Motor neuron (in vitro differentiated cells): ENCODE measurements around the gene TERT. TPM values are rescaled to one million over a fixed set of nuclear protein-coding genes. Genes with fewer than 3 reads are reported as not detected.
A peak's percentile ranks its signal among the peaks of the same experiment; 100 is the strongest.
"Not testable (repeated sequence)": the region's sequence is repeated elsewhere in the genome, so short reads cannot be mapped to it uniquely, and the experiment has no call there.

Experiments used
- ATAC-seq, 8 experiments: fragments of 200-7000 bp; cut with Tn5 transposase; replicated peaks in 6 of 8; 2 replicates each; pipeline ENCODE4 v1.8.0; 2021; ENCODE audit warnings: mild to moderate bottlenecking in 8 of 8, moderate library complexity in 8 of 8
- H3K27ac ChIP-seq, 2 donors: fragments of 250-450 bp; sonication (Bioruptor Pico); 2 replicates each; pipeline ENCODE4 v1.9.0; 2021; ENCODE audit warnings: antibody characterized with exemption in 2 of 2, mild to moderate bottlenecking in 2 of 2, moderate library complexity in 1 of 2
- H3K4me1 ChIP-seq, 2 donors: fragments of 250-450 bp; sonication (Bioruptor Pico); replicated peaks in 1 of 2; 2 replicates each; pipeline ENCODE4 v1.6.1; 2021; ENCODE audit warnings: antibody characterized with exemption in 2 of 2, mild to moderate bottlenecking in 2 of 2, moderate library complexity in 1 of 2
- H3K4me3 ChIP-seq, 5 donors: fragments of 250-450 bp; sonication (Bioruptor Pico); 2 replicates each; pipeline ENCODE4 v1.9.0; 2021; ENCODE audit warnings: antibody characterized with exemption in 5 of 5, mild to moderate bottlenecking in 5 of 5, moderate library complexity in 4 of 5
- WGBS, 10 experiments: fragments of 450-650 bp; shearing (Covaris generic); methylation state at CpG; one replicate each; pipeline ENCODE4 v1.0.0; 2022; 5-methylcytosine and 5-hydroxymethylcytosine counted together
- in situ Hi-C, 9 experiments: fragments of 400-800 bp; cut with MboI; loops; one replicate each; pipeline ENCODE4 v1.15.0; 2021; ENCODE audit warnings: low sequenced_read_pairs in 9 of 9, low pct_unique_long_range_greater_than_20kb in 2 of 9; ENCODE audit not compliant: unreplicated experiment in 9 of 9
- total RNA-seq, 8 experiments: library from RNA; unstranded; fragments of 300-600 nt; gene quantifications; 2 replicates each; pipeline versions ENCODE4 v1.2.3 to v1.2.4, GENCODE V29; 2022

TERT gene
- total RNA-seq, 8 experiments from 2014 or later = 0.05 to 6.3 (median 0.38) TPM; not detected in 1

DNA sequence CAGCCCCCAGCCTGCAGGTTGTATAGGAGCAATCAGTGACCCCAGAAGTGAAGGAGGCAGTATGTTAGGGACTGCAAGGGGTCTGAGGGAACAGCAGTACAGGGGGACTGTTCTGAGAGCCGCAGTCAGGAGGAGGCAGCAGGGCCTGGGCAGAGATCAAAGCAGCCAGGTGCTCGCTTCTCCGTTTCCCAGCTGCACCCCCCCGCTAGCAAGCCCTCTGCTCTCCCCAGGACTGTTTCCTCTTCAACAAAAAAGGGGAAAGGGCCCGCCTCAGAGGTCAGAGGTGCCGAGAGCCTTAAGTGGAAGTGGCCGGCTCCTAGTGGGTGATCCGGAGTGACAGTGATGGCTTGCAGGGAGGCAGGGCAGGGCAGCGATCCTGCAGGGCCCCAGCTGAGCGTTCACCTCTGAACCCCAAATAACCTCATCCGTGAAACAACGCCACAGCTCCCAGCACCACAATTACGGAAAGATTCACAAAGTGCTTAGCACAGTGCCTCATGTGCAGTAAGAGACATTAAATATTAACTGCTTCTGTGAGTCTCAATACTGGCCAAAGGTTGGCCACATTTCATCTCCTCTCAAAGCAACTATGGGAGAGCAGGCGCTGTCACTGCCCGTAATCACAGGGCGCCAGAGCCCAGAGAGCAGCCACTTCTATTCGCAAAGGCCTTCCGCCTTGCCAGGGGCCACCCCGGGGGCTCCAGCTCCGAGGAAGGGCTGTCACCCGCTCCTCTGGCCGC is 42.1 kb upstream of the TERT start:
- H3K4me1 ChIP-seq = no peaks in the 10 kb centered on the region
- in situ Hi-C loops = no loop called here
- H3K4me3 ChIP-seq = no peak overlapping the region
- peak in 1 of 8 experiments; percentile 60 for ATAC-seq
- WGBS, 10 experiments = 48 to 98% (median 88%) methylated on average over 2 to 15 of the region's 22 CpGs; no CpG with 5 or more reads in 2 of the 10 experiments
- H3K27ac ChIP-seq = peak overlapping the region in 1 of 2 donors; percentile 41

DNA sequence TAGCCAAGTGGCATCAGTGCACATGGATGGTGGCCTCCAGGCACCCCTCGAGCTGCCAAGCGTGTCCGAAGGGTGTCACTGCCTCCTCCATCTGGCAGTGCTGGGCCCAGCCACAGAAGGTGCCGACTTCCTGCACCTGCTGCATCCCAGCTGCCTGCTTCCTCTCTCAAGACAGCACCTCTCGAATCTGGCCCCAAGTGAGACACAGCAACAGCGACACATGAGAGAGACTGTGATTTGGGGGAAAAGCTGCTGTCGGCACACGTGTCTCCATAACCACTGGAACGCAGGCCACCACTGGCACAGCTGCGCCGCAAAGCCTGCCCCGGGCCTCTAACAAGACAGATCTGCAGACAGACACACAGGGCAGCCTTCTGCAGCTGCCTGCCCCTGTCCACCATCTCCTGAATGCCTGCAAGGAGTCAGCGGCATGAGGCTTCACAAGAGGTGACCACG is 41.3 kb upstream of the TERT start:
- in situ Hi-C loops = no loop called here
- H3K4me1 ChIP-seq = no peaks in the 10 kb centered on the region
- WGBS, 10 experiments = 87 to 100% (median 100%) methylated on average over 1 to 5 of the region's 14 CpGs; no CpG with 5 or more reads in 3 of the 10 experiments
- ATAC-seq = no peak
- H3K4me3 ChIP-seq = no peak overlapping the region
- H3K27ac ChIP-seq = no peak overlapping the region

DNA sequence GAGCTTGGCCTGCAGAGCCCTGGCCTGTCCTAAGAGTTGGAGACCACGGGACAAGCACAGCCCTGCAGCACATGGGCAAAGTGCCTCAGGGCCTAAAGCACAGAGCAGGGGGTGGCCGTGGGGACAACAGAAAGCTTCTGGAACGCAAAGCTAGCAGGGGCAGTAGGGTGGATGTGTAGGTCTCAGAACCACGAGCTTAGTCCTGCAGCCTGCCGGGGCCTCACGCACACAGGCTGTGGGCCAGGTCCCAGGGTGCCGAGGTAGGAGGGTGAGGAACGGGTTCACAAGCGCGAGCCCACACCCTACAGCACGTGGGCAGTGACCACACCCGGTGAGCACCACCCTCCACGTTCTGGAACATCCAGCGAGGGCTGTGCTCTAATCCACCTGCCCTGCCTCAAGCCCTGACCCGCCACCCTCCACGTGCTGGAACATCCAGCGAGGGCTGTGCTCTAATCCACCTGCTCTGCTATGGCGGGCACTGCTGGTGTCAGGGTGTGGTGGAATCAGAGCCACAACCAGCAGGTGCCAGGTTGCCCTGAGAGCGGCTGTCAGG is 40.8 kb upstream of the TERT start:
- H3K4me3 ChIP-seq = no peak overlapping the region
- 80 to 100% (median 87%) methylated on average over 1 to 4 of the region's 19 CpGs; no CpG with 5 or more reads in 3 of the 10 experiments for WGBS, 10 experiments
- no peak overlapping the region for H3K27ac ChIP-seq
- H3K4me1 ChIP-seq = no peaks in the 10 kb centered on the region
- in situ Hi-C loops = no loop called here
- peak in 1 of 8 experiments; percentile 63 for ATAC-seq

DNA sequence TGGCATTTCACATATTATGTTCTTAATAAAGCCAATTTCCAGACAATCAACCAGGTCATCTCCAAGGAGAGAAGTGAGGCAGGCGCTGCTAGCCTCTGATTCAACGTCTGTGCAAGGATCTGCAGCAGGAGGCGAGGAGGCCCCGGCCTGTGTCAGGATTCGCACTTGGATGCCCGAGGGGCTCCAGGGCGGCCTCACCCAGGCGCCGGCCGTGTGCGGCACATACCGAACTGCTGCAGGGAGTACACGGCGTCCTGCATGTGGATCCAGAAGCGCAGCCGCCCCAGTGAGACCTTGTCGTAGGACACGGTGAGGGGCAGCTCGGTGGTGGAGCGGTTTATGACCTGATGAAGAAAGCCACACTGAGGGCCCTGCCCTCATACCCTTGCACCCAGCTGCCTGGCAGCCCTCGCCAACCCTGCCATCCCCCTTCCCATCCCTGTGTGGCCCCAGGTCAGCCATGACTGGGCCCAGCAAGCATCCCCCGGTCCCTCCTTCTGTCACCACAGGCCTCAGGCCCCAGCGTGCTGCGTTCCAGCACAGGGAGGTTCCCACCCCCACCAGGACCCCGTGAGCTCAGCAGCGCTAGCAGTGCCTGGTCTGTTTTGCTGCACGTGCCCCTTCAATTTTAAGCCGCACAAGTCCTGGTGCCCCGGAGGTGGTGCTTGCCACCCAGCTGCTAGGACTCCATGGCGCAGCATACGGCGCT is 40.1 kb upstream of the TERT start:
- no peaks in the 10 kb centered on the region for H3K4me1 ChIP-seq
- in situ Hi-C loops = no loop called here
- ATAC-seq = no peak
- no peak overlapping the region for H3K27ac ChIP-seq
- H3K4me3 ChIP-seq = no peak overlapping the region
- WGBS, 10 experiments = 90 to 100% (median 95%) methylated on average over 1 to 10 of the region's 32 CpGs; no CpG with 5 or more reads in 3 of the 10 experiments

DNA sequence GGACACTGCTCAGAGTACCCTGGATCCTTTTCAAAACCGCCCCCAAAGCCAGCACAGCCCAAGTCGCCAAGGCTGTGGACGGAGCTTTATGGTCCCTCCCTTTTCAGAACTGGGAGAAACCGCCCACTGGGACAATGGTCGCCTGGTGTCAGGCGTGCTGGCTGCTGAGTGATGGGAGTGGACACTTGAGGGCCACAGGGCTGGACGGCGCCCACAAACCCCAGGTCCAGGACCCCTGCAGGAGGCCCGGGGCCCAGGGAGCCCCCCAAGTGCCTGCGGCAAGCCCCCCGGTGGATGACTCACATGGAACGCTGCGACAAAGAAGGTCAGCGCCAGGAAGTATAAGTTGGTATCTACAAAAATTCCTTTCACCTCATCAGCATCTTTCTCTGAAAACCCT is 39.1 kb upstream of the TERT start:
- in situ Hi-C loops = no loop called here
- ATAC-seq = no peak
- H3K4me1 ChIP-seq = no peaks in the 10 kb centered on the region
- WGBS, 10 experiments = 88 to 100% (median 100%) methylated on average over 1 to 10 of the region's 14 CpGs; no CpG with 5 or more reads in 3 of the 10 experiments
- no peak overlapping the region for H3K27ac ChIP-seq
- no peak overlapping the region for H3K4me3 ChIP-seq

DNA sequence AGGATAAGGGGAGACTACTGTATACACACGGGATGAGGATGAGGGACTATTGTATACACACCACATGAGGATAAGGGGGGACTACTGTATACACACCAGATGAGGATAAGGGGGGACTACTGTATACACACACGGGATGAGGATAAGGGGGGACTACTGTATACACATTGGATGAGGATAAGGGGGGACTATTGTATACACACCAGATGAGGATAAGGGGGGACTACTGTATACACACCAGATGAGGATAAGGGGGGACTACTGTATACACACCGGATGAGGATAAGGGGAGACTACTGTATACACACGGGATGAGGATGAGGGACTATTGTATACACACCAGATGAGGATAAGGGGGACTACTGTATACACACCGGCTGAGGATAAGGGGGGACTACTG is 38.4 kb upstream of the TERT start:
- H3K4me3 ChIP-seq, H3K4me1 ChIP-seq, ATAC-seq, H3K27ac ChIP-seq, in situ Hi-C loops: not testable (repeated sequence)
- 67 to 94% (median 85%) methylated on average over 2 to 4 of the region's 5 CpGs; no CpG with 5 or more reads in 1 of the 10 experiments for WGBS, 10 experiments

DNA sequence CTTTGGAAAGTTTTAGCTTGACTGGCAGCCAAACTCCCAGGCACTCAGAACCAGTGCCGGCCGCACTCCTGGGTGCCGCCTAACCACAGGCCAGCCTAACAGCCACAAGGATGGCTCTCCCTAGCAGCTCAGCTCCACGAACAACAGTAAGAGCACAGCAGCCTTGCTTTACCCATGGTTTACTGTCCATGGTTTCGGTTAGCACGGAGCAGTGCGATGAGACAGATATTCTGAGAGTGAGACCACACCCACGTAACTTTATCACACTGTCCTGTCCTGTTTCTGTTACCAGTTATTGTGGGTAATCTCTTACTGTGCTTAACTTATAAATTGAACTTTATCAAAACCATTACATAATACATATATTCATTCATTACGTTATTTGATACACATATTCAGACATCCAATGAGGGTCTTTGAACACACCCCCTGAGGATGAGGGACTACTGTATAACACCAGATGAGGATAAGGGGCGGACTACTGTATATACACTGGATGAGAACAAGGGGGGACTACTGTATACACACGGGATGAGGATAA is 37.7 kb upstream of the TERT start:
- no peaks in the 10 kb centered on the region for H3K4me1 ChIP-seq
- in situ Hi-C loops = no loop called here
- no peak overlapping the region for H3K27ac ChIP-seq
- H3K4me3 ChIP-seq = no peak overlapping the region
- peak in 4 of 8 experiments; percentile 9 to 58 (median 22) for ATAC-seq
- WGBS, 10 experiments = 40 to 100% (median 83%) methylated on average over 1 to 9 of the region's 11 CpGs; no CpG with 5 or more reads in 2 of the 10 experiments

DNA sequence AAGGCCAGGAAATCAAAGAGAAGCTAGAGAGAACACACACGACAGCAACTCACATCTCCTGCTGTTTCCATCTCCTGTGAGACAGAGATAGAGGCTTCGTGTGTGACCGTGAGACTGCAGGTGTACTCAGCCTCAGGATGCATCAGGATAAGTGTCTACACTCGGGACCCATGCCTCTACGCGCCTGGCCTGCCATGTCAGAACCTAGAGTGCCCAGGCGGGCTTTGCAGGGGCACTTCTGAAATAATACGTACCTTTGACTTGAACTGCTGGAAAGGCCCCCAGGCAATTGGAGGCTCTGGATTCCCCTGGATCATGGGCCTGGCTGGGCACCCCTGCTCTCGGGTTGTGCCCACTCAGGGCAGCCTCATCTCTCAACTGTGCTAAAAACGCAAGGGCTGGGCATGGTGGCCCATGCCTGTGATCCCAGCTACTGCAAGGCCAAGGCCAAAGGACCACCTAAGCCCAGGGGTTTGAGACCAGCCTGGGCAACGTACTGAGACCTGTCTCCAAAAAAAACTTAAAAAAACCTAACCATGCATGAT is 37.1 kb upstream of the TERT start:
- in situ Hi-C loops = no loop called here
- ATAC-seq = no peak

DNA sequence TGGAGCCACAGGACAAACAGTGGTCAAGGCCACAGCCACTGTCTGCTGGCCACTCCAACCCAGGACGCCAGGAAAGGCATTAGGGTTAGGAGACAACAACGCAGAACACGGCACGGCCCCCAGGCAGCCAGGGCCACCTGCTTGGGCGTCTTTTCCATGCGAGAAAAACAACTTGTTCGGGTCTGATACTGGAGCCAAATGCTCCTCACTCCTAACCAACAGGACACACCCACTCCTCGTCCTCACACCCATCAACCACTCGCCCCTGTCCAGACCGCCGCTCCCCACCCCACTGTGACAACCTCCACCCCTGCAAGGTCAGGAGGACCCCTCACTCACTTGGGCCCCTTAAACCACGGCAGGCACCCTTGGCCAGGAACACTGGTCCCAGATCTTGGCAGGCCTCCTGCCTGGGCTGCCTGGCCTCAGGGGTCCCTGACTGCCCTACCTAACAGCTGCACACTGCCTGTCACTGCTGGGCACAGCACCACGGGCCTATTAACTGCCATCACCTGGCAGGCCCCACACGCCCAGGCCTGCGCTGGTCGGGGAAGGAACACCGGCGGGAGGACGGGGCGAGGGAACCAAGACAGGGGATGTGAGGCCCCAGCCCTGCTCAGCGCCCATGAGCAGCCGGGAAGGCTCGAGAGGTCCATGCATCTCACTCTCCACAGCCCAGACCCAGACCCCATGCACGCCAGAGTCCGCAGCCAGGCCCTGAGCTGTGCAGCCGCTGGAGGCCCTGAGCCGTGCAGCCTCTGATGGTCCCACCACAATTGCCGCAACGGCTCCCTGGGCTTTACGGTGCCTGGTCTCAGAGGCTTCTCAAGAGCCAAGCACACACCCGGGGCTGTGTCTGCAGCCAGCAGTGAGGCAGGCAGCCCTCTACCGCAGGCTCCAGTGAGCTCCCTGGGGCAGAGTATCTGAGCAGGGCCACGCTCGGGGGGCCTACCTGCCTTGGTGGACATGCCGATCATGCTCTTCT is 36.3 kb upstream of the TERT start:
- H3K27ac ChIP-seq = no peak overlapping the region
- no peak overlapping the region for H3K4me3 ChIP-seq
- 91 to 97% (median 93%) methylated on average over 2 to 10 of the region's 35 CpGs; no CpG with 5 or more reads in 6 of the 10 experiments for WGBS, 10 experiments
- H3K4me1 ChIP-seq = no peaks in the 10 kb centered on the region
- in situ Hi-C loops = no loop called here
- ATAC-seq = no peak

More for the DNA sequence above, 37.1 kb upstream of the TERT start:
- Histone ChIP-seq H3K4me1 (no peaks in the 10 kb centered on the region), H3K27ac (no peak overlapping the region), H3K4me3 (no peak overlapping the region)
- 80 to 100% (median 93%) methylated on average over 1 to 7 of the region's 11 CpGs; no CpG with 5 or more reads in 4 of the 10 experiments for WGBS, 10 experiments

DNA sequence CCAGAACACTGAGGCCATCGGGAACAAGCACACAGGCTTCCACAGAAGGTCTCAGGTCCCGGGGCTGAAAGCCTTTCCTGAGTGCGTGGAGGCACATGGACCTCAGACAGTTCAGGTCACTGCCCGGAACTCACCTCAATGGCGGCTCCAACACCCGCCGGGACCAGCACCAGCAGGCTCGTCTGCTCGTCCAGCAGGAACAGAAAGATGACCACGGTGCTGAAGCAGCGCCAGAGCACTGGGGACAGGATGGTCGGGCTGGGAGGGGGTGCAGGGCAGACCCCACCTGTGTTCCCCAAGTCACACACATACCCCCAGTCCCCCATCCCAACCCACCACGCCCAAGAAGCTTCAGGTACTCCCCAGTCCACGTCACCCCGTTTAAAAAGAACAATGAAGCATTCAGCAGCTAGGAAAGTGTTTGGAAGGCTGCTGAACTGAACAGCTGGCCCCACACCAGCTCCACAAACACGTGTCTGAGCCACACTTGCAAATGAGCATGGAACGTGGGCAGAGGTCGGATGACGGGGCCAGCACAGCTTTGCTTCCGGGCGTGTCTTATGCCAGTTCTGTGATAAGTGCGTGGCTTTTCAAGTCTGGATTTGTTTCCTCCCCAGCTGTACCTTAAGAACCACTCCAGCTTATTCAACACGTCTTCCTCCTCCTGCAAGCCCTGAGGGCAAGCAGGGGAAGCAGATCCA is 35.4 kb upstream of the TERT start:
- H3K4me1 ChIP-seq = no peaks in the 10 kb centered on the region
- peak in 3 of 8 experiments; percentile 56 to 90 (median 86) for ATAC-seq
- in situ Hi-C loops = no loop called here
- WGBS, 10 experiments = 53 to 89% (median 80%) methylated on average over 3 to 7 of the region's 23 CpGs; no CpG with 5 or more reads in 6 of the 10 experiments
- no peak overlapping the region for H3K4me3 ChIP-seq
- H3K27ac ChIP-seq = no peak overlapping the region

DNA sequence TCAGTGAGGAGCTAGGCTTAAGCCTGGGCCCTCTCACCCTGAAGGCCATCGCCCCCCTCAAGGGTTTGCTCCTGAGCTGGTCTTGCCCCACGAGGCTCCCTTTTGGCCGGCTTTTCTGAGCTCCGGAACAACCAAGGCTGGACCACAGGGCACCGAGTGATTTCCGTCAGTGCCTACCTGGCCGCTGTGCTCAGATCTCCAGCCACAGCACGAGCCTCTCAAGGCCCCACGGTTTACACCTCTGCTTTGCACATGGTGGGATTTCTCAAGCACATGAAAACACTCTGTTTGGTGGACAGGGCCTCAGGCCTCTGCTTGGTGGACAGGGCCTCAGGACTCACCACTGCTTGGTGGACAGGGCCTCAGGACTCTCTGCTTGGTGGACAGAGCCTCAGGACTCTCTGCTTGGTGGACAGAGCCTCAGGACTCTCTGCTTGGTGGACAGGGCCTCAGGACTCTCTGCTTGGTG is 34.3 kb upstream of the TERT start:
- no peak overlapping the region for H3K27ac ChIP-seq
- no peak overlapping the region for H3K4me3 ChIP-seq
- in situ Hi-C loops = no loop called here
- H3K4me1 ChIP-seq = no peaks in the 10 kb centered on the region
- no peak for ATAC-seq
- WGBS, 10 experiments = 80% methylated on average over 1 of the region's 9 CpGs; no CpG with 5 or more reads in 9 of the 10 experiments
